ENCODE data around the gene MEIOSIN. TPM values are rescaled to one million over a fixed set of nuclear protein-coding genes. Genes with fewer than 3 reads are reported as not detected.
A peak's percentile ranks its signal among the peaks of the same experiment; 100 is the strongest.

MEIOSIN gene
- total and polyA plus RNA-seq, 9 of the 15 experiments (the other 6 are each of a cell fraction or from before 2014, with no cell fraction given), result 0.06 to 2.0 (median 0.76) TPM

DNA sequence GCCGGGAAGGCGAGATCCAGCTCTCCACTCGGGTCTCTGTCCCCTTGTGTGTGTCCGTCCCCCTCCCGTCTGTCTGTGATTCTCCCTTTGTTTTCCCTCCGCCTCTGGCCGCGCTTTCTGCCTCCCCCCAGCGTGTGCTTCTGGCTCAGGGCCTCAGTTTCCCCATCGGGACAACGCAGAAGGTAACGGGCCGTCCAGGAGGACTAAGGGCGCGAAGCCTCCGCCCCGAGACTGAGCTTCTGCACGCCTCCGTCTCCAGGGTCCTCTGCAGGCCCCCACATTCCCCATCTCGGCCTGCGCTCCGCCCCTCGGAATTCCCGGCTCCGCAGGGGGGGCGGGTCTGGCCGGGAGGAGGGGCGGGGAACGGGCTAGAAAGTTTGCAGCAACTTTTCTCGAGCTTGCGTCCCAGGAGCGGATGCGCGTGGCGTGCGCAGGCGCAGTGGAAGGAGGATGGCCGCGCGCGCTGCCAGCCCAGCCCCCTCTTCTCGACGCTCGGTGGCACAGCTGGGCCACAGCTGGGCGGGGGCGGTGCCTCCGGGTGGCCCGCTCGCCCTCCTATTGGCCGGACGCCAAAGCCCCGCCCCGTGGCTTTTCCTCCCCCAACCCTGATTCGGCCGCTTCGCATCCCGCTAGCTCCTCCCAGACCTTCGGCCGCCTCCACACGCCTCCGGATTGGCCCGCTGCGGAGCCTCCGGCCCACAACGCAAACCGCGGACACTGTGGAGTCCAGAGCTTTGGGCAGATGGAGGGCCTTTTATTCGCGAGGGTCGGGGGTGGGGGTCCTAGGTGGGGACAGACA lies 35.9 kb downstream of the MEIOSIN start, which contains the start of gene SIX5 (continued):
- TF ChIP-seq SNRNP70 (optimal IDR thresholded peaks at IDR 0.05; ENCODE audit: low read depth, low read length) (no peak), U2AF1 (optimal IDR thresholded peaks at IDR 0.05; ENCODE audit: low read depth, low read length) (peak; percentile 85), CCAR2 (IDR thresholded peaks at IDR 0.05; ENCODE audit: low read depth, low read length) (no peak), HNRNPLL (IDR thresholded peaks at IDR 0.05; ENCODE audit: low read depth, low read length, poor library complexity, severe bottlenecking) (peak; percentile 99), TCF7L2 (IDR thresholded peaks at IDR 0.05; ENCODE audit: low read depth, low read length) (no peak), BRD9 (IDR thresholded peaks at IDR 0.05; ENCODE audit: low read depth, partially characterized antibody) (peak; percentile 85), NR4A1 (CRISPR knock-in tag; IDR thresholded peaks at IDR 0.05) (no peak), NR4A1 (tag; IDR thresholded peaks at IDR 0.05) (no peak), LEF1 (IDR thresholded peaks at IDR 0.05) (no peak), CHD4 (IDR thresholded peaks at IDR 0.05; ENCODE audit: insufficient read depth, insufficient replicate concordance, low read depth, low read length, poor library complexity, severe bottlenecking) (no peak), POLR2H (tag; IDR thresholded peaks at IDR 0.05; ENCODE audit: low read depth) (peak; percentile 61), FOSL1 (tag; conservative IDR thresholded peaks at IDR 0.05) (no peak), TCFL5 (CRISPR knock-in tag; conservative IDR thresholded peaks at IDR 0.05) (no peak), MTA2 (IDR thresholded peaks at IDR 0.05; ENCODE audit: low read depth) (peak; percentile 20; the same call in 1 of the 2 replicates), BHLHE40 (IDR thresholded peaks at IDR 0.05; ENCODE audit: low read length) (0 out of 2 replicates have a peak, but pooled peaks have one; percentile 4), RBBP5 (IDR thresholded peaks at IDR 0.05; ENCODE audit: borderline replicate concordance, insufficient read depth, low read length, poor library complexity, severe bottlenecking) (no peak), RFX1 (IDR thresholded peaks at IDR 0.05) (no peak), CEBPB (tag; IDR thresholded peaks at IDR 0.05) (no peak), ZNF174 (CRISPR knock-in tag; IDR thresholded peaks at IDR 0.05) (0 out of 2 replicates have a peak, but pooled peaks have one; percentile 29), TRIM28 (IDR thresholded peaks at IDR 0.05) (no peak)
- TF ChIP-seq, protein P1, sequence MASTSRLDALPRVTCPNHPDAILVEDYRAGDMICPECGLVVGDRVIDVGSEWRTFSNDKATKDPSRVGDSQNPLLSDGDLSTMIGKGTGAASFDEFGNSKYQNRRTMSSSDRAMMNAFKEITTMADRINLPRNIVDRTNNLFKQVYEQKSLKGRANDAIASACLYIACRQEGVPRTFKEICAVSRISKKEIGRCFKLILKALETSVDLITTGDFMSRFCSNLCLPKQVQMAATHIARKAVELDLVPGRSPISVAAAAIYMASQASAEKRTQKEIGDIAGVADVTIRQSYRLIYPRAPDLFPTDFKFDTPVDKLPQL (IDR thresholded peaks at IDR 0.05; ENCODE audit: extremely low read depth, insufficient read length), result no peak
- TF ChIP-seq, protein P2, sequence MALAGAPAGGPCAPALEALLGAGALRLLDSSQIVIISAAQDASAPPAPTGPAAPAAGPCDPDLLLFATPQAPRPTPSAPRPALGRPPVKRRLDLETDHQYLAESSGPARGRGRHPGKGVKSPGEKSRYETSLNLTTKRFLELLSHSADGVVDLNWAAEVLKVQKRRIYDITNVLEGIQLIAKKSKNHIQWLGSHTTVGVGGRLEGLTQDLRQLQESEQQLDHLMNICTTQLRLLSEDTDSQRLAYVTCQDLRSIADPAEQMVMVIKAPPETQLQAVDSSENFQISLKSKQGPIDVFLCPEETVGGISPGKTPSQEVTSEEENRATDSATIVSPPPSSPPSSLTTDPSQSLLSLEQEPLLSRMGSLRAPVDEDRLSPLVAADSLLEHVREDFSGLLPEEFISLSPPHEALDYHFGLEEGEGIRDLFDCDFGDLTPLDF (CRISPR knock-in tag; IDR thresholded peaks at IDR 0.05), result no peak
- TF ChIP-seq, protein P3, sequence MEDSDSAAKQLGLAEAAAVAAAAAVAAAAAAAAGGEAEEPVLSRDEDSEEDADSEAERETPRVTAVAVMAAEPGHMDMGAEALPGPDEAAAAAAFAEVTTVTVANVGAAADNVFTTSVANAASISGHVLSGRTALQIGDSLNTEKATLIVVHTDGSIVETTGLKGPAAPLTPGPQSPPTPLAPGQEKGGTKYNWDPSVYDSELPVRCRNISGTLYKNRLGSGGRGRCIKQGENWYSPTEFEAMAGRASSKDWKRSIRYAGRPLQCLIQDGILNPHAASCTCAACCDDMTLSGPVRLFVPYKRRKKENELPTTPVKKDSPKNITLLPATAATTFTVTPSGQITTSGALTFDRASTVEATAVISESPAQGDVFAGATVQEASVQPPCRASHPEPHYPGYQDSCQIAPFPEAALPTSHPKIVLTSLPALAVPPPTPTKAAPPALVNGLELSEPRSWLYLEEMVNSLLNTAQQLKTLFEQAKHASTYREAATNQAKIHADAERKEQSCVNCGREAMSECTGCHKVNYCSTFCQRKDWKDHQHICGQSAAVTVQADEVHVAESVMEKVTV (CRISPR knock-in tag; IDR thresholded peaks at IDR 0.05), result 0 out of 2 replicates have a peak, but pooled peaks have one; percentile 3
- TF ChIP-seq, protein P4, sequence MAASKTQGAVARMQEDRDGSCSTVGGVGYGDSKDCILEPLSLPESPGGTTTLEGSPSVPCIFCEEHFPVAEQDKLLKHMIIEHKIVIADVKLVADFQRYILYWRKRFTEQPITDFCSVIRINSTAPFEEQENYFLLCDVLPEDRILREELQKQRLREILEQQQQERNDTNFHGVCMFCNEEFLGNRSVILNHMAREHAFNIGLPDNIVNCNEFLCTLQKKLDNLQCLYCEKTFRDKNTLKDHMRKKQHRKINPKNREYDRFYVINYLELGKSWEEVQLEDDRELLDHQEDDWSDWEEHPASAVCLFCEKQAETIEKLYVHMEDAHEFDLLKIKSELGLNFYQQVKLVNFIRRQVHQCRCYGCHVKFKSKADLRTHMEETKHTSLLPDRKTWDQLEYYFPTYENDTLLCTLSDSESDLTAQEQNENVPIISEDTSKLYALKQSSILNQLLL (CRISPR knock-in tag; IDR thresholded peaks at IDR 0.05; ENCODE audit: borderline replicate concordance), result no peak
